CD1c-positive myeloid dendritic cell (primary cell): ENCODE measurements around the gene CTBP1.

Source experiments
- DNase-seq: peaks from one replicate; pipeline ENCODE4 v3.0.0-alpha.2; 2016; ENCODE audit errors: extremely low spot score

CTBP1 gene

GRCh38 chr4:1223841-1224809 lies 24.8 kb downstream of the CTBP1 start:
- DNase-seq: no peak

- no peak for DNase-seq
Measured at GRCh38 chr4:1222938-1223690, 25.8 kb downstream of the CTBP1 start.

GRCh38 chr4:1222036-1222789 lies 26.7 kb downstream of the CTBP1 start:
- DNase-seq: no peak

- DNase-seq: no peak
Measured at GRCh38 chr4:1221155-1221870, 27.6 kb downstream of the CTBP1 start.

- no peak for DNase-seq
Measured at GRCh38 chr4:1220566-1220965, 28.4 kb downstream of the CTBP1 start.

- no peak for DNase-seq
Measured at GRCh38 chr4:1219566-1219950, 29.4 kb downstream of the CTBP1 start.

- DNase-seq: peak; percentile 67
Measured at GRCh38 chr4:1218634-1219565, 30.0 kb downstream of the CTBP1 start.

- no peak for DNase-seq
Measured at GRCh38 chr4:1217366-1217765, 31.6 kb downstream of the CTBP1 start.

- peak; percentile 66 for DNase-seq
Measured at GRCh38 chr4:1216869-1217294, 32.0 kb downstream of the CTBP1 start.

- DNase-seq: no peak
Measured at GRCh38 chr4:1216076-1216614, 32.8 kb downstream of the CTBP1 start.

- DNase-seq: no peak
Measured at GRCh38 chr4:1215141-1216075, 33.5 kb downstream of the CTBP1 start.

GRCh38 chr4:1214101-1215095 lies 34.5 kb downstream of the CTBP1 start:
- DNase-seq: no peak

GRCh38 chr4:1213336-1213995 lies 35.5 kb downstream of the CTBP1 start:
- no peak for DNase-seq

GRCh38 chr4:1212546-1213335 lies 36.2 kb downstream of the CTBP1 start:
- DNase-seq: no peak

- no peak for DNase-seq
Measured at GRCh38 chr4:1211891-1212545, 36.9 kb downstream of the CTBP1 start.

- no peak for DNase-seq
Measured at GRCh38 chr4:1211371-1211770, 37.6 kb downstream of the CTBP1 start.
